Measurements from ENCODE around the gene BAAT. TPM values are rescaled to one million over a fixed set of nuclear protein-coding genes. Genes with fewer than 3 reads are reported as not detected.
A peak's percentile ranks its signal among the peaks of the same experiment; 100 is the strongest.

The BAAT gene
- total and polyA plus RNA-seq, 9 of the 15 experiments (the other 6 are each of a cell fraction or from before 2014, with no cell fraction given) = 0.17 to 0.76 (median 0.32) TPM

- TF ChIP-seq ZNF398 (CRISPR knock-in tag; IDR thresholded peaks at IDR 0.05) = no peak
- TF ChIP-seq DDX20 (tag; IDR thresholded peaks at IDR 0.05; ENCODE audit: low read depth) = no peak
- no peak for TF ChIP-seq HOXB6 (CRISPR knock-in tag; IDR thresholded peaks at IDR 0.05; ENCODE audit: borderline replicate concordance)
- peak; percentile 53; the same call in 1 of the 2 replicates for TF ChIP-seq NR2C2 (CRISPR knock-in tag; IDR thresholded peaks at IDR 0.05)
- TF ChIP-seq NR2C2 (tag; IDR thresholded peaks at IDR 0.05) = peak; percentile 92
- peak; percentile 22 for TF ChIP-seq NFIC (IDR thresholded peaks at IDR 0.05)
- 0 out of 2 replicates have a peak, but pooled peaks have one; percentile 18 for TF ChIP-seq FOXP1 (CRISPR knock-in tag; IDR thresholded peaks at IDR 0.05)
- no peak for TF ChIP-seq ZNF589 (CRISPR knock-in tag; IDR thresholded peaks at IDR 0.05; ENCODE audit: low read depth)
- peak; percentile 75; the same call in 1 of the 2 replicates for TF ChIP-seq GABPB1 (CRISPR knock-in tag; IDR thresholded peaks at IDR 0.05)
- no peak for TF ChIP-seq ZNF444 (CRISPR knock-in tag; IDR thresholded peaks at IDR 0.05)
- no peak for TF ChIP-seq PRMT5 (CRISPR knock-in tag; IDR thresholded peaks at IDR 0.05)
- no peak for TF ChIP-seq NCOA6 (IDR thresholded peaks at IDR 0.05)
- no peak for TF ChIP-seq ZNF140 (CRISPR knock-in tag; IDR thresholded peaks at IDR 0.05)
- TF ChIP-seq MAFK (IDR thresholded peaks at IDR 0.05; ENCODE audit: low read length) = no peak
- TF ChIP-seq ZNF354B (CRISPR knock-in tag; IDR thresholded peaks at IDR 0.05) = no peak
- no peak; the same call in 1 of the 2 replicates for TF ChIP-seq CEBPG (CRISPR knock-in tag; IDR thresholded peaks at IDR 0.05)
- peak in 1 of 2 experiments; percentile 83; a peak in 2 of 4 replicates for TF ChIP-seq CEBPG (tag; conservative IDR thresholded peaks at IDR 0.05 in 1 of 2, IDR thresholded peaks at IDR 0.05 in 1 of 2)
- TF ChIP-seq C11orf30 (IDR thresholded peaks at IDR 0.05; ENCODE audit: low read depth) = peak; percentile 53; the same call in 1 of the 2 replicates
- TF ChIP-seq POLR2B (IDR thresholded peaks at IDR 0.05; ENCODE audit: low read depth, partially characterized antibody) = peak; percentile 95
- peak; percentile 71; the same call in 1 of the 2 replicates for TF ChIP-seq ZNF263 (CRISPR knock-in tag; IDR thresholded peaks at IDR 0.05; ENCODE audit: borderline replicate concordance)
- no peak for TF ChIP-seq BRF2 (IDR thresholded peaks at IDR 0.05; ENCODE audit: borderline replicate concordance, insufficient read depth, insufficient read length)
- 0 out of 2 replicates have a peak, but pooled peaks have one; percentile 4 for TF ChIP-seq CHCHD3 (CRISPR knock-in tag; IDR thresholded peaks at IDR 0.05)
- TF ChIP-seq NCOA2 (IDR thresholded peaks at IDR 0.05; ENCODE audit: partially characterized antibody in 2 of 2) = no peak
- 0 out of 2 replicates have a peak, but pooled peaks have one; percentile 42 for TF ChIP-seq FOSL1 (tag; conservative IDR thresholded peaks at IDR 0.05)
- TF ChIP-seq POLR2G (IDR thresholded peaks at IDR 0.05; ENCODE audit: low read depth, low read length) = peak; percentile 90
- TF ChIP-seq CTBP1 (IDR thresholded peaks at IDR 0.05; ENCODE audit: borderline replicate concordance) = peak; percentile 56; the same call in 1 of the 2 replicates
- no peak for TF ChIP-seq ZNF212 (CRISPR knock-in tag; IDR thresholded peaks at IDR 0.05)
- TF ChIP-seq ZNF41 (CRISPR knock-in tag; conservative IDR thresholded peaks at IDR 0.05) = no peak
Observed at GRCh38 chr9:101398068-101398929, 13.5 kb upstream of the BAAT start, which contains the start of the genes MRPL50 and ZNF189 (continued).

Data from K562 (cell line).